ENCODE measurements around the gene KLK14.

The KLK14 gene

GRCh38 chr19:51082611-51083010 lies at the start of gene KLK14:
TSS of gene KLK14 (minus strand) at chr19:51082887. CDS start at chr19:51082614, 273 bp downstream.
- DNase-seq (ENCODE audit: low spot score): no peak

- DNase-seq (ENCODE audit: low spot score): no peak
Measured at GRCh38 chr19:51131780-51132680, 49.3 kb upstream of the KLK14 start.

- DNase-seq (ENCODE audit: low spot score): no peak
Measured at GRCh38 chr19:51129716-51130115, 47.0 kb upstream of the KLK14 start.

GRCh38 chr19:51128227-51128626 lies 45.5 kb upstream of the KLK14 start:
- DNase-seq (ENCODE audit: low spot score): no peak

GRCh38 chr19:51127755-51128154 lies 45.1 kb upstream of the KLK14 start:
- no peak for DNase-seq (ENCODE audit: low spot score)

- DNase-seq (ENCODE audit: low spot score): no peak
Measured at GRCh38 chr19:51127032-51127431, 44.3 kb upstream of the KLK14 start.

GRCh38 chr19:51125421-51126075 lies 42.9 kb upstream of the KLK14 start:
- no peak for DNase-seq (ENCODE audit: low spot score)

- no peak for DNase-seq (ENCODE audit: low spot score)
Measured at GRCh38 chr19:51124729-51125128, 42.0 kb upstream of the KLK14 start, which contains the start of gene SIGLEC9. TSS of gene SIGLEC9 (plus strand) at chr19:51124906. CDS start at chr19:51124975, 69 bp downstream.

GRCh38 chr19:51124216-51124615 lies 41.5 kb upstream of the KLK14 start:
- no peak for DNase-seq (ENCODE audit: low spot score)

- DNase-seq (ENCODE audit: low spot score): no peak
Measured at GRCh38 chr19:51123802-51124201, 41.1 kb upstream of the KLK14 start.

GRCh38 chr19:51123381-51123800 lies 40.7 kb upstream of the KLK14 start:
- no peak for DNase-seq (ENCODE audit: low spot score)

GRCh38 chr19:51122112-51122981 lies 39.7 kb upstream of the KLK14 start:
- no peak for DNase-seq (ENCODE audit: low spot score)

GRCh38 chr19:51121257-51121656 lies 38.6 kb upstream of the KLK14 start:
- DNase-seq (ENCODE audit: low spot score): no peak

GRCh38 chr19:51120160-51120559 lies 37.5 kb upstream of the KLK14 start:
- no peak for DNase-seq (ENCODE audit: low spot score)

GRCh38 chr19:51119611-51120010 lies 36.9 kb upstream of the KLK14 start:
- no peak for DNase-seq (ENCODE audit: low spot score)

GRCh38 chr19:51119101-51119500 lies 36.4 kb upstream of the KLK14 start:
- no peak for DNase-seq (ENCODE audit: low spot score)

- no peak for DNase-seq (ENCODE audit: low spot score)
Measured at GRCh38 chr19:51116736-51117286, 34.1 kb upstream of the KLK14 start.

- DNase-seq (ENCODE audit: low spot score): no peak
Measured at GRCh38 chr19:51114087-51114729, 31.5 kb upstream of the KLK14 start.

- DNase-seq (ENCODE audit: low spot score): no peak
Measured at GRCh38 chr19:51111606-51112005, 28.9 kb upstream of the KLK14 start.

GRCh38 chr19:51110666-51110971 lies 27.9 kb upstream of the KLK14 start:
- DNase-seq (ENCODE audit: low spot score): no peak

- no peak for DNase-seq (ENCODE audit: low spot score)
Measured at GRCh38 chr19:51108805-51109146, 26.1 kb upstream of the KLK14 start.
